Suprapubic skin (tissue), 3 donors: ENCODE results near the gene SLC1A1.

ENCODE experiments used
- CTCF ChIP-seq, 2 donors: fragments of 200-600 bp in 1 of 2; fragments of 450-650 bp in 1 of 2; sonication (generic) in 1 of 2; IDR thresholded peaks; one replicate each; pipeline ENCODE4 v1.5.1; 2016 to 2019; ENCODE audit warnings: antibody characterized with exemption in 2 of 2, mild to moderate bottlenecking in 1 of 2, moderate library complexity in 1 of 2
- POLR2A ChIP-seq, 2 donors: fragments of 450-650 bp; IDR thresholded peaks; one replicate each; pipeline ENCODE4 v1.6.1; 2017; ENCODE audit warnings: antibody characterized with exemption in 2 of 2, mild to moderate bottlenecking in 2 of 2, moderate library complexity in 2 of 2

- no peak for TF ChIP-seq CTCF (IDR thresholded peaks at IDR 0.05)
- no peak for TF ChIP-seq POLR2A (IDR thresholded peaks at IDR 0.05)
Observed at GRCh38 chr9:4506490-4506889, 16.2 kb downstream of the SLC1A1 start.
